PFSK-1 (cell line): Measurements from ENCODE around the gene INPP4B.

ENCODE experiments used
- POLR2AphosphoS5 ChIP-seq: IDR thresholded peaks from 2 replicates; pipeline ENCODE4 v1.6.1; 2012; ENCODE audit warnings: low read depth, mild to moderate bottlenecking, control low read depth, low read length, moderate library complexity
- REST ChIP-seq, 2 experiments: IDR thresholded peaks; 2 replicates each; pipeline versions ENCODE4 v1.6.1 to v1.8.0; 2011 to 2012; ENCODE audit warnings: low read depth in 2 of 2, low read length in 2 of 2, control low read depth in 1 of 2, inconsistent platforms in 1 of 2, mild to moderate bottlenecking in 1 of 2, moderate library complexity in 1 of 2; ENCODE audit not compliant: insufficient read depth in 1 of 2
- TAF1 ChIP-seq: IDR thresholded peaks from 2 replicates; pipeline ENCODE4 v1.6.1; 2012; ENCODE audit warnings: low read length, control low read depth, borderline replicate concordance; ENCODE audit not compliant: insufficient read depth

GRCh38 chr4:142309772-142310171, 536.3 kb downstream of the INPP4B start:
- TF ChIP-seq POLR2AphosphoS5 (no peak), TAF1 (no peak), REST (IDR thresholded peaks at IDR 0.05; ENCODE audit: insufficient read depth in 1 of 2, low read depth in 2 of 2, low read length in 2 of 2) (no peak)
